B cell (primary cell): ENCODE measurements around the gene CEP85. TPM values are rescaled to one million over a fixed set of nuclear protein-coding genes. Genes with fewer than 3 reads are reported as not detected.

Source experiments
- ATAC-seq: fragments of 200-7000 bp; cut with Tn5 transposase; one replicate; pipeline ENCODE4 v1.10.0; 2021; ENCODE audit warnings: low read depth, mild to moderate bottlenecking, moderate number of reproducible peaks, moderate library complexity
- CTCF ChIA-PET: fragments of 350-600 bp; sonication (Branson Sonifier 250); formaldehyde crosslinking; loops from one replicate; lab custom pipeline; 2021; ENCODE audit warnings: antibody characterized with exemption, inconsistent platforms; lab: Charles Lee
- POLR2A ChIA-PET: fragments of 350-600 bp; sonication (Branson Sonifier 250); formaldehyde crosslinking; loops from one replicate; lab custom pipeline; 2021; ENCODE audit warnings: antibody characterized with exemption; lab: Charles Lee
- DNase-seq: peaks from one replicate; pipeline ENCODE4 v3.0.0; 2013
- H2AFZ ChIP-seq: 2 replicates; pipeline ENCODE4 v1.6.1; 2012; ENCODE audit warnings: mild to moderate bottlenecking, low read depth, low read length; ENCODE audit not compliant: insufficient read depth, poor library complexity, severe bottlenecking
- H3K27ac ChIP-seq, 2 donors: 1 replicate in 1 of 2; 2 replicates in 1 of 2; pipeline ENCODE4 v1.5.1; 2012 to 2013; ENCODE audit warnings: low read length in 2 of 2, mild to moderate bottlenecking in 2 of 2, moderate library complexity in 1 of 2
- H3K27me3 ChIP-seq, 4 experiments: fragments of 200-600 bp in 1 of 4; sonication (generic) in 1 of 4; replicated peaks in 1 of 4; 1 replicate in 2 of 4; 2 replicates in 2 of 4; pipeline versions ENCODE4 v1.6.1 to v1.7.0; 2013 to 2016; ENCODE audit warnings: low read length in 3 of 4, mild to moderate bottlenecking in 2 of 4, mixed read lengths in 1 of 4, moderate library complexity in 1 of 4; ENCODE audit not compliant: insufficient read depth in 4 of 4, control insufficient read depth in 3 of 4; ENCODE audit errors: control extremely low read depth in 1 of 4
- H3K36me3 ChIP-seq, 2 experiments: replicated peaks in 1 of 2; 1 replicate in 1 of 2; 2 replicates in 1 of 2; pipeline versions ENCODE4 v1.6.1 to v1.7.1; 2013; ENCODE audit warnings: low read length in 1 of 2; ENCODE audit not compliant: insufficient read depth in 2 of 2, control insufficient read depth in 1 of 2; ENCODE audit errors: control extremely low read depth in 1 of 2, extremely low read depth in 1 of 2
- H3K4me1 ChIP-seq, 2 donors: fragments of 200-600 bp in 1 of 2; sonication (generic) in 1 of 2; 1 replicate in 1 of 2; 2 replicates in 1 of 2; pipeline versions ENCODE4 v1.5.1 to v1.6.1; 2013 to 2017; ENCODE audit warnings: low read length in 2 of 2; ENCODE audit not compliant: control insufficient read depth in 2 of 2, insufficient read depth in 2 of 2
- H3K4me2 ChIP-seq: replicated peaks from 2 replicates; pipeline ENCODE3; 2012; ENCODE audit warnings: mild to moderate bottlenecking, low read depth, low read length; ENCODE audit not compliant: poor library complexity, severe bottlenecking
- H3K4me3 ChIP-seq, 5 experiments: fragments of 200-600 bp in 1 of 5; sonication (generic) in 1 of 5; 1 replicate in 3 of 5; 2 replicates in 2 of 5; pipeline versions ENCODE4 v1.5.1 to v1.7.0; 2011 to 2016; ENCODE audit warnings: low read length in 4 of 5, mild to moderate bottlenecking in 4 of 5, low read depth in 2 of 5, control low read depth in 1 of 5, moderate library complexity in 1 of 5; ENCODE audit not compliant: insufficient read depth in 1 of 5; ENCODE audit errors: control extremely low read depth in 1 of 5, extremely low read depth in 1 of 5
- H3K79me2 ChIP-seq: fragments of 200-600 bp; sonication (generic); one replicate; pipeline ENCODE4 v1.6.0; 2016; ENCODE audit warnings: low read length; ENCODE audit not compliant: control insufficient read depth, insufficient read depth
- H3K9ac ChIP-seq: fragments of 200-600 bp; sonication (generic); 2 replicates; pipeline ENCODE4 v1.6.1; 2017; ENCODE audit warnings: mild to moderate bottlenecking, low read length, moderate library complexity
- H3K9me3 ChIP-seq, 3 donors: one replicate each; pipeline versions ENCODE4 v1.6.1 to v1.7.1; 2013; ENCODE audit warnings: low read length in 2 of 3; ENCODE audit not compliant: control insufficient read depth in 2 of 3, insufficient read depth in 1 of 3; ENCODE audit errors: control extremely low read depth in 1 of 3
- H4K20me1 ChIP-seq: 2 replicates; pipeline ENCODE4 v1.6.0; 2012; ENCODE audit warnings: mild to moderate bottlenecking, low read length; ENCODE audit not compliant: insufficient read depth, control insufficient read depth, poor library complexity, severe bottlenecking
- H3K27ac Mint-ChIP-seq: one replicate; pipeline ENCODE4 v1.8.0; 2021; ENCODE audit warnings: mixed read lengths
- H3K27me3 Mint-ChIP-seq: one replicate; pipeline ENCODE4 v1.8.0; 2021; ENCODE audit warnings: mixed read lengths
- H3K4me1 Mint-ChIP-seq: one replicate; pipeline ENCODE4 v1.8.0; 2021; ENCODE audit warnings: mixed read lengths
- H3K4me3 Mint-ChIP-seq: one replicate; pipeline ENCODE4 v1.8.0; 2021; ENCODE audit warnings: mixed read lengths
- H3K9me3 Mint-ChIP-seq: one replicate; pipeline ENCODE4 v1.8.0; 2022; ENCODE audit warnings: mixed read lengths; ENCODE audit not compliant: insufficient read depth
- CTCF ChIP-seq: fragments of 200-600 bp; IDR thresholded peaks from one replicate; pipeline ENCODE4 v1.8.0; 2022; ENCODE audit warnings: antibody characterized with exemption, mild to moderate bottlenecking
- EZH2 ChIP-seq: IDR thresholded peaks from 2 replicates; pipeline ENCODE4 v1.6.1; 2012; ENCODE audit warnings: borderline replicate concordance, low read depth, mild to moderate bottlenecking, moderate library complexity, low read length; ENCODE audit not compliant: insufficient read depth, poor library complexity, severe bottlenecking
- WGBS: methylation state at CpG from one replicate; pipeline ENCODE4 v1.1.5; 2013; ENCODE audit warnings: missing lambda C conversion rate; ENCODE audit not compliant: insufficient coverage; 5-methylcytosine and 5-hydroxymethylcytosine counted together
- intact Hi-C: fragments of 100-400 bp; cut with micrococcal nuclease; formaldehyde crosslinking; loops from one replicate; pipeline ENCODE4 v1.10.0; 2022
- polyA plus RNA-seq: library from polyadenylated mRNA; depleted of rRNA; stranded (reverse); fragments of >200 nt; gene quantifications from 2 replicates; pipeline ENCODE4 v1.2.3, GENCODE V29; 2012
- total RNA-seq, 2 donors: library from RNA; stranded (reverse); fragments of 120-200 nt in 1 of 2; gene quantifications; 1 replicate in 1 of 2; 2 replicates in 1 of 2; pipeline versions ENCODE4 v1.2.3 to v1.2.4, GENCODE V29; 2013 to 2022

Gene CEP85
- total and polyA plus RNA-seq, 2 donors (not counting 1 experiment from before 2014, with no cell fraction given), result 16.2 to 16.3 TPM

DNA sequence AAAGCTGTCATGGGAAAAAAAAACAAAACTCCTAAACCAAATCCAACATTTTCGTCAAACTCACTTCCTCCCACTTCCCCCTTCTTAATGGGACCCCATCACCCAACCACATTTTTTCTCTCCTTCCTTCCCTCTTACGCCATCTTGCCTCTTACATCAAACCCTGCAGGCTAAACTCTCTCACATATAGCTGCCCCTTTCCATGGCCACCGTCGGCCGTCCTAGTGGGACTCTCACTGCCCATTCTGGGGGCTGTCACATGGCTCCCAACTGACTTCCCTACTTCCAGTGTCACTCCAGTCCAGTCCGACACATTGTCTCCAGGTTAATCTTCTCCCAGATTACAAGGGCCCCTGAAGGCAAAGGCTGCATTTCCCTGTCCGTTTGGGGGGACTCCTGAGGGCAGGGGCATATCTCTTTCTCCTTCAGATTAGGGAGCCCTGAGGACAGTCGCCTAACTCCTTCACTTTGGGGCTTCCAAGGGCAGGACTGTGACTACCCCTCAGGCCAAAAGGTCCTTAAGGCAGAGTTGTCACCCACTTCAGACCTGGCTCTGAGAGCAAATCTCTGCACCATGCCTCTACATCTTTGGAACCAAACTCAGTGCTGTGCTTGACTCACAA lies 71.8 kb downstream of the CEP85 start:
- ChIA-PET POLR2A (interaction anchor here (1.7 to 5.6 kb wide), 3 partner anchors 9 to 21 kb away, joined by 6 to 47 read pairs (median 7); partner anchors contain the start of gene CD52), CTCF (interaction anchor here (1.3 to 30.0 kb wide), 4 partner anchors 9 to 24 kb away, joined by 5 to 1400 read pairs (median 6); partner anchors contain the start of gene SH3BGRL3)
- peaks cover 28% of the 10 kb centered on the region for H3K4me1 Mint-ChIP-seq
- Histone ChIP-seq H4K20me1 (no peaks in the 10 kb centered on the region), H3K9me3 (no peaks in the 10 kb centered on the region), H3K4me1 (peaks cover 19 to 30% of the 10 kb centered on the region in 2 donors), H3K36me3 (no peaks in the 10 kb centered on the region), H3K27ac (peak overlapping the region; percentile 42 to 87), H3K79me2 (peaks cover 49% of the 10 kb centered on the region), H2AFZ (peak overlapping the region; percentile 99), H3K9ac (peak overlapping the region; percentile 89), H3K27me3 (no peaks in the 10 kb centered on the region), H3K4me3 (peak overlapping the region; percentile 60 to 99 (median 74)), H3K4me2 (peak overlapping the region; percentile 96)
- no peak for TF ChIP-seq EZH2
- TF ChIP-seq CTCF, result no peak
- H3K27ac Mint-ChIP-seq, result peak overlapping the region; percentile 93
- H3K9me3 Mint-ChIP-seq, result no peaks in the 10 kb centered on the region
- WGBS, result 17% methylated on average over 8 of the region's 8 CpGs
- no peak for DNase-seq
- peak overlapping the region; percentile 95 for H3K4me3 Mint-ChIP-seq
- no peaks in the 10 kb centered on the region for H3K27me3 Mint-ChIP-seq
- ATAC-seq, result no peak
- intact Hi-C loops, result loop anchor here (1.0 kb wide), 2 partner anchors 12 to 16 kb away; partner anchors contain the start of gene CD52
